Fibroblast of lung (primary cell): ENCODE results near the gene SVBP. TPM values are rescaled to one million over a fixed set of nuclear protein-coding genes. Genes with fewer than 3 reads are reported as not detected.
A peak's percentile ranks its signal among the peaks of the same experiment; 100 is the strongest.

ENCODE experiments used
- DNase-seq, 2 donors: peaks; one replicate each; pipeline versions ENCODE4 v3.0.0 to v3.0.0-alpha.2; 2010; ENCODE audit warnings: low read depth in 2 of 2
- H2AFZ ChIP-seq: 2 replicates; pipeline ENCODE4 v1.5.1; 2012; ENCODE audit warnings: low read length, control low read depth, inconsistent platforms
- H3K27ac ChIP-seq: 2 replicates; pipeline ENCODE4 v1.5.1; 2011; ENCODE audit warnings: low read length, control low read depth; ENCODE audit not compliant: insufficient read depth
- H3K27me3 ChIP-seq: 2 replicates; pipeline ENCODE4 v1.5.1; 2011; ENCODE audit warnings: mild to moderate bottlenecking, low read length; ENCODE audit not compliant: control insufficient read depth, insufficient read depth
- H3K36me3 ChIP-seq: 2 replicates; pipeline ENCODE4 v1.5.1; 2011; ENCODE audit warnings: low read length; ENCODE audit not compliant: control insufficient read depth, insufficient read depth
- H3K4me1 ChIP-seq: 2 replicates; pipeline ENCODE4 v1.5.1; 2011; ENCODE audit warnings: low read length; ENCODE audit not compliant: control insufficient read depth, insufficient read depth; ENCODE audit errors: extremely low read depth
- H3K4me2 ChIP-seq: 2 replicates; pipeline ENCODE4 v1.5.1; 2011; ENCODE audit warnings: low read length, control low read depth; ENCODE audit not compliant: insufficient read depth; ENCODE audit errors: extremely low read depth
- H3K4me3 ChIP-seq, 4 experiments: fragments of 200-600 bp in 1 of 4; sonication (generic) in 1 of 4; replicated peaks in 1 of 4; 2 replicates each; pipeline ENCODE4 v1.5.1; 2011 to 2016; ENCODE audit warnings: low read length in 4 of 4, low read depth in 3 of 4, mild to moderate bottlenecking in 3 of 4, control low read depth in 2 of 4, inconsistent platforms in 1 of 4, mixed read lengths in 1 of 4; ENCODE audit not compliant: insufficient read depth in 1 of 4; ENCODE audit errors: control extremely low read depth in 1 of 4
- H3K79me2 ChIP-seq: 2 replicates; pipeline ENCODE4 v1.5.1; 2012; ENCODE audit warnings: mild to moderate bottlenecking, low read length, inconsistent platforms; ENCODE audit not compliant: control insufficient read depth, insufficient read depth
- H3K9ac ChIP-seq: 2 replicates; pipeline ENCODE4 v1.5.1; 2011; ENCODE audit warnings: mild to moderate bottlenecking, low read length, control low read depth; ENCODE audit not compliant: insufficient read depth
- H3K9me3 ChIP-seq: 2 replicates; pipeline ENCODE4 v1.5.1; 2012; ENCODE audit warnings: low read depth, low read length; ENCODE audit not compliant: control insufficient read depth, insufficient read depth
- H4K20me1 ChIP-seq: 2 replicates; pipeline ENCODE4 v1.5.1; 2011; ENCODE audit warnings: low read length; ENCODE audit not compliant: control insufficient read depth, insufficient read depth; ENCODE audit errors: extremely low read depth
- CTCF ChIP-seq, 2 donors: IDR thresholded peaks in 1 of 2; conservative IDR thresholded peaks in 1 of 2; 1 replicate in 1 of 2; 2 replicates in 1 of 2; pipeline ENCODE4 v1.5.1; 2011 to 2012; ENCODE audit warnings: low read length in 2 of 2, control low read depth in 1 of 2, inconsistent platforms in 1 of 2, low read depth in 1 of 2, mild to moderate bottlenecking in 1 of 2
- EZH2 ChIP-seq: IDR thresholded peaks from 2 replicates; pipeline ENCODE4 v1.5.1; 2012; ENCODE audit warnings: low read length, control low read depth, mild to moderate bottlenecking; ENCODE audit errors: missing control alignments
- polyA plus RNA-seq, 2 donors: library from polyadenylated mRNA; depleted of rRNA in 1 of 2; stranded (reverse) in 1 of 2; unstranded in 1 of 2; fragments of >200 nt; gene quantifications; 2 replicates each; pipeline ENCODE4 v1.2.1, GENCODE V29; 2011 to 2012; ENCODE audit warnings: missing spikeins in 1 of 2
- total RNA-seq: library from RNA; depleted of rRNA; stranded (reverse); fragments of >200 nt; gene quantifications from 2 replicates; pipeline ENCODE4 v1.2.1, GENCODE V29; 2014

SVBP gene
- total and polyA plus RNA-seq, 2 donors (not counting 1 experiment from before 2014, with no cell fraction given): 24.9 to 33.4 TPM

DNA sequence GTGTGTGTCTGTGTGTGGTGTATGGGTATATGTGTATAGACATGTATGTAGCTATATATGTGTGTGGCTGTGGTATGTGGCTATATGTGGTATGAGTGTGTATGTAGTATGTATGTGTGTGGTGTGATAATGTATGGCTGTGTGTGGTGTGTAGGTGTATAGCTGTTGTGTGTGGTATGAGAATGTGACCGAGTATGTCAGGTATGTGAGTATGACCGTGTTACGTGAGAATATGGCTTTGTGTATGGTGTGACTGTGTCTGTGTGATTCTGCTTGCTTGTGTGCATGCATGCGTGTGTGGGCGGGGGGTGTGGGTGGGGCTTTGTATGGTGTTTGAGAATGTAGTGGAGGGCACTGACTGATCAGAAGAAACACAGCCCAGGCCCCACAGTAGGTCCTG lies 32.7 kb upstream of the SVBP start:
- Histone ChIP-seq H3K27ac (no peak overlapping the region), H3K27me3 (no peaks in the 10 kb centered on the region), H3K4me1 (peaks cover 7% of the 10 kb centered on the region), H3K4me3 (no peak overlapping the region), H3K4me2 (no peak overlapping the region), H3K36me3 (peaks cover 6% of the 10 kb centered on the region), H2AFZ (no peak overlapping the region), H4K20me1 (no peaks in the 10 kb centered on the region), H3K79me2 (peaks cover 10% of the 10 kb centered on the region), H3K9ac (no peak overlapping the region), H3K9me3 (no peaks in the 10 kb centered on the region)
- DNase-seq: no peak
- TF ChIP-seq CTCF (conservative IDR thresholded peaks at IDR 0.05 in 1 of 2, IDR thresholded peaks at IDR 0.05 in 1 of 2; ENCODE audit: low read depth in 1 of 2, low read length in 2 of 2) (no peak), EZH2 (no peak)

DNA sequence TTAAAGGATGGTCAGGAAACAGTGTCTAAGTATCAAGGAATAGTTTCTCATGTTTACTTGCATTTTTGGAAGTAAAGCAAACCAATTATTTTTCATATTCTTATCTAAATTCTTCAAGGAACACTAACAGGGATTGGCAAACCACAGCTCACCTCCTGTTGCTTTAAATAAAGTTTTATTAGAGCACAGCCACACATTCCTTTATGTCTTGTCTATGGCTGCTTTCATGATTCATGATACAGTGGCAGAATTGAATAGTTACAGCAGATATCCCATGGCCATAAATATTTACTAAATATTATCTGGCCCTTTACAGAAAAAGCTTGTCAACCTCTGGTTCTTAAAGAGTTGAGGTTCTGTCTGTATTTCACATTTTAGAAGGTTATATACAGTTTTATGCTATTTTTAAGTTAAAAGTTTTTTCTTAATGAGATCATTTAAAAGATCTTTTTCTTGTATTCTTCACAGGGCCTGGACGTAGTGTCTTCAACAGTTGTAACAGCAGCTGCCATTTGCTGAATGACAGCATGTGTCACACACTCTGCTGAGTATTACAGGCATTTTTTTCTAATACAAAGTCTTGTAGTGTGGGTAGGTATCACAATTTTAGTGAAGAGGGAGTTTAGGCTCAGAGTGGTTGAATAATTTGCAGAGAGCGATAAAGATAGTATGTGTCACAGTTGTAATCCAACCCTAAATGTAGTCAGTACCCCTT lies 31.8 kb upstream of the SVBP start:
- no peak for TF ChIP-seq CTCF (conservative IDR thresholded peaks at IDR 0.05 in 1 of 2, IDR thresholded peaks at IDR 0.05 in 1 of 2; ENCODE audit: low read depth in 1 of 2, low read length in 2 of 2)
- no peak for TF ChIP-seq EZH2
- no peaks in the 10 kb centered on the region for H3K9me3 ChIP-seq
- no peak overlapping the region for H2AFZ ChIP-seq
- peaks cover 7% of the 10 kb centered on the region for H3K4me1 ChIP-seq
- H3K9ac ChIP-seq: no peak overlapping the region
- peaks cover 10% of the 10 kb centered on the region for H3K79me2 ChIP-seq
- no peak overlapping the region for H3K4me2 ChIP-seq
- no peak for DNase-seq
- H3K27ac ChIP-seq: no peak overlapping the region
- peaks cover 6% of the 10 kb centered on the region for H3K36me3 ChIP-seq
- H3K4me3 ChIP-seq: no peak overlapping the region
- no peaks in the 10 kb centered on the region for H4K20me1 ChIP-seq
- H3K27me3 ChIP-seq: no peaks in the 10 kb centered on the region

- peak overlapping the region; percentile 59 for H3K4me2 ChIP-seq
- peaks cover 6% of the 10 kb centered on the region for H3K36me3 ChIP-seq
- peak overlapping the region in 2 of 4 experiments; percentile 18 to 91 for H3K4me3 ChIP-seq
- H3K9me3 ChIP-seq: no peaks in the 10 kb centered on the region
- no peak overlapping the region for H3K9ac ChIP-seq
- no peak overlapping the region for H2AFZ ChIP-seq
- TF ChIP-seq EZH2 (no peak), CTCF (conservative IDR thresholded peaks at IDR 0.05 in 1 of 2, IDR thresholded peaks at IDR 0.05 in 1 of 2; ENCODE audit: low read depth in 1 of 2, low read length in 2 of 2) (no peak)
- no peaks in the 10 kb centered on the region for H3K27me3 ChIP-seq
- H3K4me1 ChIP-seq: peaks cover 7% of the 10 kb centered on the region
- H3K79me2 ChIP-seq: peaks cover 10% of the 10 kb centered on the region
- H3K27ac ChIP-seq: no peak overlapping the region
- H4K20me1 ChIP-seq: no peaks in the 10 kb centered on the region
- DNase-seq: no peak
Observed at GRCh38 chr1:42847721-42848460, 30.7 kb upstream of the SVBP start.
